ENCODE results near the gene RFX2. TPM values are rescaled to one million over a fixed set of nuclear protein-coding genes. Genes with fewer than 3 reads are reported as not detected.

RFX2 gene
- total RNA-seq, 1 donor from 2014 or later, result 2.4 TPM

DNA sequence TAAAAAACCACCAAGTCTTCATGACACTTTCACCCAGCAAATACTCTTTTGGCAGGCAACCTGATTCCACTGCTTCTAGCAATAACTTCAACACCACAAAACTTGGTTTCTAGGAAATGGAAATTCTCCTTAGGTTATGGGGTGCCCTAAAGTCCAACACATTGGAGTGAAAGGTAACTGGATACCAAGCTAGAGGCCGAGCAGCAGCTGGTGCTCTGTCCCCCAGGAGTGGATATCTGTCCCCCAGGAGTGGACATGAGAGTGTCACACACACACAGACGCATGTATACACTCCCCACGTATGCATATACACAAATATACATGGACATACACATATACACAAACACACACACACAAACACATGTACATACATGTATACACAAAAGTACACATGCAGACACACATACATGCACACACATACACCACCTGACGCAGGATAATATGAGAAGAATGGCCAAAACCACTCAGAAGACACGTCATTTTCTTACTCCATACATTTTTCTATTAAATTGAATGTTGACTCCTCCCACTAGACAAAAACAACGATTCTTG, 50.8 kb downstream of the RFX2 start:
- Histone ChIP-seq H3K36me3 (ENCODE audit: control insufficient read depth, insufficient read depth, low read length) (no peaks in the 10 kb centered on the region), H3K4me3 (ENCODE audit: low read depth, low read length) (no peak overlapping the region), H3K27me3 (ENCODE audit: control insufficient read depth, insufficient read depth, low read length) (no peaks in the 10 kb centered on the region)
- FAIRE-seq, result no peak
- DNase-seq (ENCODE audit: low read depth), result no peak
- TF ChIP-seq, protein P1, sequence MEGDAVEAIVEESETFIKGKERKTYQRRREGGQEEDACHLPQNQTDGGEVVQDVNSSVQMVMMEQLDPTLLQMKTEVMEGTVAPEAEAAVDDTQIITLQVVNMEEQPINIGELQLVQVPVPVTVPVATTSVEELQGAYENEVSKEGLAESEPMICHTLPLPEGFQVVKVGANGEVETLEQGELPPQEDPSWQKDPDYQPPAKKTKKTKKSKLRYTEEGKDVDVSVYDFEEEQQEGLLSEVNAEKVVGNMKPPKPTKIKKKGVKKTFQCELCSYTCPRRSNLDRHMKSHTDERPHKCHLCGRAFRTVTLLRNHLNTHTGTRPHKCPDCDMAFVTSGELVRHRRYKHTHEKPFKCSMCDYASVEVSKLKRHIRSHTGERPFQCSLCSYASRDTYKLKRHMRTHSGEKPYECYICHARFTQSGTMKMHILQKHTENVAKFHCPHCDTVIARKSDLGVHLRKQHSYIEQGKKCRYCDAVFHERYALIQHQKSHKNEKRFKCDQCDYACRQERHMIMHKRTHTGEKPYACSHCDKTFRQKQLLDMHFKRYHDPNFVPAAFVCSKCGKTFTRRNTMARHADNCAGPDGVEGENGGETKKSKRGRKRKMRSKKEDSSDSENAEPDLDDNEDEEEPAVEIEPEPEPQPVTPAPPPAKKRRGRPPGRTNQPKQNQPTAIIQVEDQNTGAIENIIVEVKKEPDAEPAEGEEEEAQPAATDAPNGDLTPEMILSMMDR (IDR thresholded peaks at IDR 0.05; ENCODE audit: insufficient read depth, low read length, severe bottlenecking), result no peak

DNA sequence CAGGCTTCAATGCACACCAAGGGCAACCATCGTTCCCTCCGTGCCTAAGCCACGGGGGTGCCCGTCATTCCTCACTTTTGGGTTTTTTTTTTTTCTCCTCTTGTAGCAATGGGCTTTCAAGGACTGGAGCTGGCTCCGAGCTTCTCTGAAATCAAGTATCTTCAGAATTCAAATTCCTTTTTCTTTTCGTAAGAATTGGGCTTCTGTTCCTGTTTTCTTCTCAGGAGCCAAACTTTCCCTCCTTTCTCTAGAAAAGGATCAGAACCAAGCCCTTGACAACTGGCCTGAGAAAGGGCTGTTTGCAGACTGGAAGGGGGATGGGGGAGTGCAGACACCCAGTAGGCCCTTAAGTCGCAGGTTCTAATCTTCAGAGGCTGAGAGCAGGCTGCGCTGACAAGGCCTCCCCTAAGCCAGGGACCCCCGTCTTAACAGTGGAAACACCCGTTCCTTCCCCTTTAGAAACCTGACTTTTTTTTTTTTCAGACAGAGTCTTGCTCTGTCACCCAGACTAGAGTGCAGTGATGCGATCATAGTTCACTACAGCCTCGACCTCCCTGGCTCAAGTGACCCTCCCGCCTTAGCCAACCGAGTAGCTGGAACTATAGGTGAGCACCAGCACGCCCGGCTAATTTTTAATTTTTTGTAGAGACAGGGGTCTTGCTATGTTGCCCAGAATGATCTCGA, 51.6 kb downstream of the RFX2 start:
- FAIRE-seq (no peak), DNase-seq (ENCODE audit: low read depth) (no peak)
- Histone ChIP-seq H3K4me3 (ENCODE audit: low read depth, low read length) (no peak overlapping the region), H3K27me3 (ENCODE audit: control insufficient read depth, insufficient read depth, low read length) (no peaks in the 10 kb centered on the region), H3K36me3 (ENCODE audit: control insufficient read depth, insufficient read depth, low read length) (no peaks in the 10 kb centered on the region)
- TF ChIP-seq, protein P1 (IDR thresholded peaks at IDR 0.05; ENCODE audit: insufficient read depth, low read length, severe bottlenecking), result no peak

DNA sequence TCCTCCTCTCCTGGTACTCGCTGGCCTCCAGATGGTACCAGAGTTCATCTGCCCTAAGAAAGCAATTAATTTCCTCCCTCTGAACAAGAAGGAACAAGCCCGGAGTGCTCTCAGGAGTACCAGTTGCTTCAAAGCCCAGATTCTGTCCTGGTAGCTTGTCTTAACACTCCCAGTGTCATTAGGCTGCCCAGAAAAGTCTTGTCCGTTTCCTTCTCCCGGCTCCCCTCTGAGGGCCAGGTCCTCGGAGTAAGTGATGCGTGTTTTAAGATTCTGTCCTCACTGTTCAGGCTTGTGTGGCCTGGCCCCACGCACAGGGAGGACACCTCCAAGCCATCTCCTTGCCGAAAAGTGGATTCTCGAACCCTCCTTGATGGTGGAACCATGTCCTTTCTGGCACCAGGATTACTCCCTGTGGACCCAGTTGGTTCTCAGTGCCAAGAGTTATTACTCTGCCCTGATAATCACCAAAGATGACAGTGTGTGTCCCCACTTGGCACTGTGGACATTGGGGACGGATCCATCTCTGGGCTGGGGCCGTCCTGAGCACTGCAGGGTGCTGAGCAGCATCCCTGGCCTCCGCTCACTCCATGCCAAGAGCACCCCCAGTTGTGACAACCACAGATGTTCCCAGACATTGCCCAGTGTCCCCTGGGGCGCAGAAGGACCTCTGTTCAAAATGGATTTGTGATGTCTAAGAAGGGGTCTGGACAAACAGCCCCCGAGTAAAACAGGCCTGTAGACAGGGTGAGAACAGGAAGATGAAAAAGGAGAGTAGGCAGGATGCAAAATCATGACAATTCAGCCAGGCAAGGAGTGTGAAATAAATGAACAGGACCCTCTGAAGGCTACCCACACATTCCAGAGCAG, 52.4 kb downstream of the RFX2 start:
- Histone ChIP-seq H3K36me3 (ENCODE audit: control insufficient read depth, insufficient read depth, low read length) (no peaks in the 10 kb centered on the region), H3K4me3 (ENCODE audit: low read depth, low read length) (no peak overlapping the region), H3K27me3 (ENCODE audit: control insufficient read depth, insufficient read depth, low read length) (no peaks in the 10 kb centered on the region)
- TF ChIP-seq, protein P1 (IDR thresholded peaks at IDR 0.05; ENCODE audit: insufficient read depth, low read length, severe bottlenecking), result no peak
- DNase-seq (ENCODE audit: low read depth), result no peak
- no peak for FAIRE-seq

DNA sequence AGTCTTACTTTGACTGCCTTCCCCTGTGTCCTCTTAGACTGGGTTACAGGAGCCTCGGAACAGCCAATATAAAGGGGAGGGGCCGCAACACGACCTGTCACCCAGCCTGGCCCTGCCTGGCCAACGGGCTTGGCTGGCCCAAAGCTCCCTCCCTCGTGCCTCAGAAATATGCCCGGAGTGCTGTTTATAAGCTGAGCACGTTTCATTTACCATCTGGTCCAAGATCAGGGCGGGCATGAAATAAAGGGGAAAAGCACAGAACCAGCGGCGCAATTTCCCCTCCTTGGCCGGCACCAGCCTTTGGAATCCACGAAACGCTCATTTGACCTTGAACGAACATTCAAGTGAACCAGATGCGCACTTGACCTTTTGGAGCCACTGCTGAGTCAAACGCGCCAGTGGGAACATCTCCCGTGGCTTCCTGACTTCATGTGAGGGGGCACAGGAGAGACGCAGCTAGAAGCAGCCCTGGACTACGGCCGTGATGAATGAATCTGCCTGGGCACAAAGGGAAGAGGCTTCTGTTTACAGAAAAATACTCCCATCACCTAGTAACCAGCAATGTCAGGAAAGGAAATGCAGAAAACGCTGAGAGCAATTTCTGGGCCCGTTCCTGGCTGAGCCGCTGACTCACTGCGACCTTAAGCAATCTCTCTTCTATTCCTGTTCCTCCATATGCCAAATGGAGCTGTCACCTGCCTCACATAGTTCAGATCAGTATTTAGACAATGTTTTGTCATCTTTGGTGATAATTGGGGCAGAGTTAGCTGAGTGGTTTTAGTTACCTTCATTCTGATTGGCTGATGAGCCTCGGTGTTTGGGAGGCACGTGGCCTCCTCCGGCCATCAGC, 53.3 kb downstream of the RFX2 start:
- Histone ChIP-seq H3K4me3 (ENCODE audit: low read depth, low read length) (no peak overlapping the region), H3K36me3 (ENCODE audit: control insufficient read depth, insufficient read depth, low read length) (no peaks in the 10 kb centered on the region), H3K27me3 (ENCODE audit: control insufficient read depth, insufficient read depth, low read length) (no peaks in the 10 kb centered on the region)
- FAIRE-seq (peak; percentile 99), DNase-seq (ENCODE audit: low read depth) (peak; percentile 98)
- TF ChIP-seq, protein P1 (IDR thresholded peaks at IDR 0.05; ENCODE audit: insufficient read depth, low read length, severe bottlenecking), result no peak

DNA sequence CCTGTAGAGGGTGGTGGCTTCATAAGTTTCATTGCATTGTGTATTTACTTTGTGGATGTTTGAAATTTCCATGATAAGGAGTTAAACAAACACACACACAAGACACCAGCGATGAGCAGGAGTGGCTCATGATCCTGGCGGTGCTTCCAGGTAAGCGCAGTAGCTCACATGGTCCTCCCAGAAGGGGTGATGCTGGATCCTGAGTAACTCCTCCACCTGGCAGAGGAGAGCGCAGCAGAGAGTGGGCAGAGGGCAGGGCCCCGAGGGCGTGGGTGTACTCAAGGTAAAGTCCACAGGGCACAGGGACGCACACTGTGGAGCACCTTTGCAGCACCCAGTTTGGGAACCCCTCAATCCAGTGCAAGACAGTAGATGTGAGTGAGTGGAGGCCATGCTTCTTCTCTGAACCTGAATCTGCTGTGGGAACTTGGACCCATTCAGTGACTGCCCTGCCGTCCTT, 54.0 kb downstream of the RFX2 start:
- FAIRE-seq (no peak), DNase-seq (ENCODE audit: low read depth) (no peak)
- TF ChIP-seq, protein P1 (IDR thresholded peaks at IDR 0.05; ENCODE audit: insufficient read depth, low read length, severe bottlenecking), result no peak
- H3K27me3 ChIP-seq (ENCODE audit: control insufficient read depth, insufficient read depth, low read length), result no peaks in the 10 kb centered on the region
- no peak overlapping the region for H3K4me3 ChIP-seq (ENCODE audit: low read depth, low read length)
- no peaks in the 10 kb centered on the region for H3K36me3 ChIP-seq (ENCODE audit: control insufficient read depth, insufficient read depth, low read length)

All from bronchial epithelial cell (primary cell).